Astrocyte of the spinal cord (primary cell): ENCODE measurements around the gene TMC3.

Source experiments
- DNase-seq: peaks from one replicate; pipeline ENCODE4 v3.0.0; 2011; ENCODE audit warnings: low read depth, low spot score
- H3K4me3 ChIP-seq: 2 replicates; pipeline ENCODE4 v1.5.1; 2011; ENCODE audit warnings: low read depth, mild to moderate bottlenecking, low read length, moderate library complexity
- CTCF ChIP-seq: IDR thresholded peaks from 2 replicates; pipeline ENCODE4 v1.5.1; 2012; ENCODE audit warnings: low read depth, mild to moderate bottlenecking, low read length, inconsistent platforms
- in situ Hi-C: cut with HindIII; loops from 2 replicates; pipeline ENCODE4 v1.10.0; 2017; ENCODE audit warnings: low sequenced_read_pairs

The TMC3 gene

GRCh38 chr15:81363718-81364500 is 10.1 kb downstream of the TMC3 start:
- TF ChIP-seq CTCF: no peak
- in situ Hi-C loops: no loop called here
- H3K4me3 ChIP-seq: no peak overlapping the region
- DNase-seq: no peak

- DNase-seq: no peak
- no peak overlapping the region for H3K4me3 ChIP-seq
- no peak for TF ChIP-seq CTCF
- in situ Hi-C loops: no loop called here
These were observed 10.7 kb downstream of the TMC3 start for GRCh38 chr15:81363276-81363675.

- in situ Hi-C loops: no loop called here
- no peak for TF ChIP-seq CTCF
- no peak for DNase-seq
- no peak overlapping the region for H3K4me3 ChIP-seq
These were observed 11.2 kb downstream of the TMC3 start for GRCh38 chr15:81362790-81363189.

- no peak for DNase-seq
- TF ChIP-seq CTCF: no peak
- in situ Hi-C loops: no loop called here
These were observed 12.1 kb downstream of the TMC3 start for GRCh38 chr15:81361891-81362290.

GRCh38 chr15:81360491-81360890 is 13.5 kb downstream of the TMC3 start:
- DNase-seq: no peak
- in situ Hi-C loops: no loop called here
- no peak for TF ChIP-seq CTCF
- H3K4me3 ChIP-seq: no peak overlapping the region

More at GRCh38 chr15:81361891-81362290, 12.1 kb downstream of the TMC3 start:
- no peak overlapping the region for H3K4me3 ChIP-seq

GRCh38 chr15:81358248-81358647 is 15.8 kb downstream of the TMC3 start:
- TF ChIP-seq CTCF: no peak
- DNase-seq: no peak
- in situ Hi-C loops: no loop called here
- no peak overlapping the region for H3K4me3 ChIP-seq
